GM18499 (cell line): ENCODE results near the gene ITGA11.

Experiments
- ATAC-seq: cut with Tn5 transposase; IDR thresholded peaks from one replicate; pipeline ENCODE4 v1.9.1; 2021; ENCODE audit warnings: moderate number of reproducible peaks; ENCODE audit not compliant: insufficient read depth, unreplicated experiment

The ITGA11 gene

GRCh38 chr15:68449389-68449788 is 17.4 kb upstream of the ITGA11 start:
- ATAC-seq, result no peak

GRCh38 chr15:68447976-68448755 is 16.2 kb upstream of the ITGA11 start:
- no peak for ATAC-seq

- ATAC-seq, result no peak
These were observed 15.2 kb upstream of the ITGA11 start for GRCh38 chr15:68447209-68447608.

- ATAC-seq, result no peak
These were observed 13.4 kb upstream of the ITGA11 start for GRCh38 chr15:68445351-68445750.

- ATAC-seq, result no peak
These were observed 12.4 kb upstream of the ITGA11 start for GRCh38 chr15:68444336-68444735.

- no peak for ATAC-seq
These were observed 10.9 kb upstream of the ITGA11 start for GRCh38 chr15:68442903-68443302.

- no peak for ATAC-seq
These were observed 10.1 kb upstream of the ITGA11 start for GRCh38 chr15:68442041-68442440.

GRCh38 chr15:68441045-68441743 is 9.2 kb upstream of the ITGA11 start:
- no peak for ATAC-seq

GRCh38 chr15:68440136-68440535 is 8.2 kb upstream of the ITGA11 start:
- ATAC-seq, result no peak

- no peak for ATAC-seq
These were observed 7.5 kb upstream of the ITGA11 start for GRCh38 chr15:68439506-68439905.

GRCh38 chr15:68436680-68437079 is 4.7 kb upstream of the ITGA11 start:
- no peak for ATAC-seq

GRCh38 chr15:68435966-68436365 is 4.0 kb upstream of the ITGA11 start:
- no peak for ATAC-seq

- no peak for ATAC-seq
These were observed 2.1 kb upstream of the ITGA11 start for GRCh38 chr15:68434021-68434420.

- no peak for ATAC-seq
These were observed 1.6 kb upstream of the ITGA11 start for GRCh38 chr15:68433551-68433950.

- ATAC-seq, result no peak
These were observed 590 bp upstream of the ITGA11 start for GRCh38 chr15:68432441-68433064.

GRCh38 chr15:68431037-68431791 is 749 bp downstream of the ITGA11 start:
- ATAC-seq, result no peak

GRCh38 chr15:68430471-68431036 is 1.4 kb downstream of the ITGA11 start:
- ATAC-seq, result no peak

GRCh38 chr15:68429691-68430470 is 2.1 kb downstream of the ITGA11 start:
- no peak for ATAC-seq

- no peak for ATAC-seq
These were observed 3.5 kb downstream of the ITGA11 start for GRCh38 chr15:68428431-68428940.
